Stimulated activated CD4-positive, alpha-beta T cell treated with anti-CD3 and anti-CD28 coated beads, Interleukin-1b, Interleukin-23, amount 100 ng/mL, for 1 hour (primary cell): ENCODE data around the gene DIP2C.
"Not testable (repeated sequence)": the region's sequence is repeated elsewhere in the genome, so short reads cannot be mapped to it uniquely, and the experiment has no call there.

Experiments
- DNase-seq, 2 donors: peaks; one replicate each; pipeline ENCODE4 v3.0.0-alpha.2; 2020; ENCODE audit warnings: low read depth in 2 of 2

The DIP2C gene

DNA sequence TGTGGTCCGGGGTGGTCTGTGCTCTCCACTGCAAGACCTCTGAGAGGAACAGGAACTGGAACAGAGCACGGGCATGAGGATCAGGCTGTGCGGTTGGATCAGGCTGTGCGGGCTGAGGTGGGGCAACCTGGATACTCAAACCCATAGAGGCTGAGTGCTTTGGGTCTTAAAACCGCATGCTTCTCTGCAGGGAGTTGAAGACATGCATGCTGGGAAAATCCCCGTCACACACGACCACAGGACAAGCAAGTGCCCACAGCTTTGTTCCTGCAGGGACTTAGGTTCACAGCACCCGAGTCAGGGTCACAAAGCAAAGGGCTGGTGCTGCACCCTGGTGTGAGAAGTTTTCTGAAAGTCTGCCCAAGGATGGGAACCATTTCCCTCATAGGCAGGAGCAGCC lies 333.0 kb downstream of the DIP2C start:
- DNase-seq = no peak

DNA sequence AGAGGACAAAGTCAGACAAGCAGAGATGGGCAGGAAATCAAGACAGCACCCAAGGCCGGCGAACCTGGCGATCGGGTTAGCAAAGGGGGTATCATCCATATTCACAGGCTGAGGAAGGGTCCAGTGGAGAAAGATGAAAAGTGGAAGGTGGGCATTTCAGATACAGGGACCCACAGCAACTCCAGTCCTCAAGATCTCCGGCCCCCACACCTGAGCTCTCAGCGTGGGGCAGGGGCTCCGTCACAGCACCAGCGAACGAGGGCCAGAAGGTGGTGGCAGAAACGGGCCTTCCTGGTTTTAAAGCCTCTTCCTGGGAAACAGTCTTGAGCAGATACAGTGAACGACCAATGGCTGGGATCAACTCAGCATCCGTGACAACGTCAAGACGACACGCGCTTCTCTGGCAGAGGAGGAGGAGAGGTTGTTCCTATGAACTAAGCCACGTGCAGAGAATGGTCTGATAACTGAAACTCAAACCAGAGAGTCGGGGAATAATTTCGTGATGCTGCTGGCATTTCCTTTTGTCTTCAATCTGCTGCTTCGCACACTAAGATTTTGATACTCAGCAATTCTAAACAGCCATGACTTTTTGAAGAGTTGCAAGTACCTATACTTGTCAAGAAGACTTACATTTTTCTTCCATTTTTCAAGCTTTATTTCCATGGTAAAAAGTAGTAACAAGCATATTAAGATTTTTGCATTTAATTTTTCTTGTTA lies 334.4 kb downstream of the DIP2C start:
- no peak for DNase-seq

DNA sequence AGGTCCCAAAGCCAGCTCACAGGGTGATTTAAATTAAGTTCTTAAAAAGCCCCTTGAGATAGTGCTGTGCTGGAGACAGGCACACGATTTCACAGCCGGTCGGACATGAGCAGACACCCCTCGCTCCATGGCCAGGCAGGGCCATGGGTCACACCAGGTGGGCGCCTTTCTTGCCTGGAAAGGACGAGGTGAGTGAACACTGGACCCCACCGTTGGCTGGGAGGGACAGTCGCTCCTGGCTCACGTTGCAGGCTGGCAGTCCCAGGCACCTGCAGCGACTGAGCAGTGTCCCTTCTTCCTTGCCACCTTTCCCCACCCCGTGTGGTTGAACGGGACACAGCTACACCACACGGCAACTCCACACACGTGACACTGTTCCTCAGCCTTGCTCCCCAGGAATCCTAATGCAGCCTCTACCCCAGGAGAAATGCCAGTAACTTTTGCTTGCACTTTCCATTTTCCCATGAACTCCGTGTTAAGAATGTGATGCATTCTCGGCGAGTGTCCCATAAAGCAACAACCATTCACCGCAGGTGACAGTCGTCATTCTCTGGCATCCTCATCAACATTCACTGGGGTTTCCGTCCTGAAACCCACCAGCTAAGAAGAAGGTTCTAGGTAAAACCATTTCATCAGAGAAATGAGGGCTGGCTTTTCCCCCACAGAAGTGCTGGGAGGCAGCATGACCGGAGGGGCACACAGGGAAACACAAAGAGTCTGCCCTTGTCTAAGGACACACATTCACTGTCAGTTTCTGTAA lies 336.8 kb downstream of the DIP2C start:
- DNase-seq = no peak

DNA sequence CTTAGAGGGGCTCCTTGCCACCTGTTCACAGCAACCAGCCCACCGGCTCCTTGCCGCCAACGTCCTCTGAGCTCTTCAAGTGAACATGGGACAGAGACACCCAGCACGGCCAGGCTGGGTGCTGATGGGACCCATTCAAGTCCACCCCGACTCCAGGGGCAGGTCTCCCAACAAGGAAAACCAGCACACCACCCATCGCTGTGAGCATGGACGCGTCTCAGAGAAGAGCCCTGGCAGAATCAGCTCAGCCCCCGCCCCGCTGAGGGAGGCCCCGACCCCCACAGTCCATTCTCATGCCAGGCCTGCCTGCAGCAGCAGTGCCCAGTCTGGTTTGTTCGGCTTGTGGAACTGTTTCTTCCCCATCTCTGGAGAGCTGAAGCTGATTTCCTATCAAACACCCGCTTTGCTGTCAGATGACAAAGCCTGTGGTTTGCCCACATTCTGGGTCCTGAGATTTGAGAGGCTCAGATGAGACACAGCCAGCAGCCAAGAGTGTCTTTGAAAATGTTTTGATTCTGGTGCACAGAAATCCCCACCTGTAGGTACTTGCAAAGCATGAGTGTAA lies 337.6 kb downstream of the DIP2C start:
- no peak for DNase-seq

DNA sequence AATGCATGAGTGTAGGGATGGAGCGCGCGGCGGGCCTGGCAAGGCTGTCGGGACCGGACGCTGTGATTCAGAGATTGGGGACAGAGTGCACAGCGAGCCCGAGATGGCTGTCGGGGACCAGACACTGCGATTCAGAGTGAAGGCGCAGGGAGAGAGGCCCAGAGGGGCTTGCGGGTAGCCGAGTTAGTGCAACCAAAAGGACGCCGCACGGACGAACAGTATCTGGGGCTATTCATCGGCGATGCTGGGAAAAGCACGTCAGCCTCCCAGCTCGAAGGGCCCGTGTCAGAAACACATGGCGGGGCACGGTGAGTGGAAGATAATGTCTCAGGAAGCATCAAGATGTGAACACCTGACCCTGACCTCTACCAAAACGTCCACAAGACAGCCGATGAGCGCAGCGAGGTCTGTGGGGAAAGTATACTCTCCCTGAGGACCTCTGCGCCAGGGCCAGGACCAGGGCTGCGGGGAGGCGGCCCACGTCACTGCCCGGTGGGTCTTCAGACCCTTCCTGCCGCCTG lies 338.4 kb downstream of the DIP2C start:
- DNase-seq = no peak

DNA sequence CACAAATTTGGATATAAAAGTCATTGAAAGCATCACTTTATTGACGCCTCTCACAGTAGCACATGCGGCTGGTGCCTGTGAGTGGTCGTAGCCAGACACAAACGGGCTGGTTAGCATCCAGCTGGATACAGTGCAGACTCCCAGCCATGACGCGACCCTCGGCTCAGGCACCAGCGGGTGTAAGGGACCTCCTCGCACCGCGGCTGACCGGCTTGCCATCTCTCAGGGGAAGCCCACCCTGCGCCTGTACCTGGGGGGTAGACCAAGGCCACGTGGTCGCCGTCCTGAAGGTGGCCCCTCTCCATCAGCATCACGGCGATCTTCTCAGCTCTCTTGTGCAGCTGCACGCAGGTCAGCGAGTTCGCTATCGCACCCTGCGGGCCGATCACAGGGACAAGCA lies 340.4 kb downstream of the DIP2C start:
- DNase-seq = no peak

DNA sequence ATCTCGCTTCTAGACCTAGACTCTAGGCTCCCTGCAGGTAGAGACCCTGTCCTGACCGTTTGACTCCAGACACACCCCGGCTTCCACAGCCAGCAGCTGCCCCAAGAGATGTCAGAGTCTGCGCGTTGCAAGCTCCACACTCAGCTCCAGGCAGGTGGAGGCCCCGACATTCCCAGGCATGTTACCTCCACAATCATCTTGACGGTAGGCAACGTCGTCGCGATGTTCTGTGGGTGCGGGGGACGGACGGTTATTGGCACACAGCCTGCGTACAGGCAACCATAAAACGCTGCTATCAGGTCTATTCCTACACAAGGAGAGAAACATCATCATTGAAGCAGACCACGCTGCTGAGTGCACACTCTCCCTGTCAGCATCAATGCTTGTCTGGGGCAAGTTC lies 341.0 kb downstream of the DIP2C start:
- DNase-seq = no peak

DNA sequence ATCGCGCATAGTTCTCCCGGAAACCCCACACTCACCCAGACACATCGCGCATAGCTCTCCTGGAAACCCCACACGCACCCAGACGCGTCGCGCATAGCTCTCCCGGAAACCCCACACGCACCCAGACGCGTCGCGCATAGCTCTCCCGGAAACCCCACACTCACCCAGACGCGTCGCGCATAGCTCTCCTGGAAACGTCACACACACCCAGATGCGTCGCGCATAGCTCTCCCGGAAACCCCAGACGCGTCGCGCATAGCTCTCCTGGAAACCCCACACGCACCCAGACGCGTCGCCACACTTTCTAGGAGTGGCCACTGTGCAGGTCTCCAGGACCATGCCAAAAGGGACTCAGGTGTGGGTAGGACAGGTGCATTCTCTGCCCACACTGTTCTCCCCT lies 341.7 kb downstream of the DIP2C start:
- not testable (repeated sequence) for DNase-seq

DNA sequence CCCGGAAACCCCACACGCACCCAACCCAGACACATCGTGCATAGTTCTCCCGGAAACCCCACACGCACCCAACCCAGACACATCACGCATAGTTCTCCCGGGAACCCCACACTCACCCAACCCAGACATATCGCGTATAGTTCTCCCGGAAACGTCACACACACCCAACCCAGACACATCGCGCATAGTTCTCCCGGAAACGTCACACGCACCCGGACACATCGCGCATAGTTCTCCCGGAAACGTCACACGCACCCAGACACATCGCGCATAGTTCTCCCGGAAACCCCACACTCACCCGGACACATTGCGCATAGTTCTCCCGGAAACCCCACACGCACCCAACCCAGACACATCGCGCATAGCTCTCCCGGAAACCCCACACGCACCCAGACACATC lies 342.3 kb downstream of the DIP2C start:
- not testable (repeated sequence) for DNase-seq

DNA sequence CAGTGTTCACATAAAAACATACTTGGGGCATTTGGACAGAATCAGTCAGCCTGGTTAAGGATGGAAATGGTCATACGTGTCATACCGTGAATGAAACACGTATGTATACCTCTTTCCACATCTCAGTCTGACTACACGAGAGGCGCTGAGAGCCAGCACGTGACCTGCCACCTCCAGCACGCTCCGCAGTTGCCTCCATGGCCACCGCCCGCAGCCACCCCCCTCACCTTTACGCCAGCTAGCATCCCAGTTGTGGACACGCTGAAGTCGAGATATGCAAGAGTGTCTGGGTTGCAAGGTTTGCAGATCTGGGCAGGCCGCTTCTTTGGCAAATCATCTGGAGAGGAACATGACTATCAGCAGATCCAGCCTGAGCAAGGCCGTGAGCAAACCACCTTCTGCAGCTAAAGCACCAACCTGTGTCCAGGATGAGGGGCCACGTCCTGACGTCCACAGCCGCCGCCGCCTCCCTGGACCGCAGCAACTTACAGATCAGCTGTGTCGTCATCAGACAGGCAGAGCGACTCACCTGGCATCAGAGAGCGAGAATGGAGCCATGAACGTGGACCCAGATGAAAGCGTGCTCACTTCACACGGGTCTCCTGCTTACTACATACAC lies 344.8 kb downstream of the DIP2C start:
- no peak for DNase-seq

DNA sequence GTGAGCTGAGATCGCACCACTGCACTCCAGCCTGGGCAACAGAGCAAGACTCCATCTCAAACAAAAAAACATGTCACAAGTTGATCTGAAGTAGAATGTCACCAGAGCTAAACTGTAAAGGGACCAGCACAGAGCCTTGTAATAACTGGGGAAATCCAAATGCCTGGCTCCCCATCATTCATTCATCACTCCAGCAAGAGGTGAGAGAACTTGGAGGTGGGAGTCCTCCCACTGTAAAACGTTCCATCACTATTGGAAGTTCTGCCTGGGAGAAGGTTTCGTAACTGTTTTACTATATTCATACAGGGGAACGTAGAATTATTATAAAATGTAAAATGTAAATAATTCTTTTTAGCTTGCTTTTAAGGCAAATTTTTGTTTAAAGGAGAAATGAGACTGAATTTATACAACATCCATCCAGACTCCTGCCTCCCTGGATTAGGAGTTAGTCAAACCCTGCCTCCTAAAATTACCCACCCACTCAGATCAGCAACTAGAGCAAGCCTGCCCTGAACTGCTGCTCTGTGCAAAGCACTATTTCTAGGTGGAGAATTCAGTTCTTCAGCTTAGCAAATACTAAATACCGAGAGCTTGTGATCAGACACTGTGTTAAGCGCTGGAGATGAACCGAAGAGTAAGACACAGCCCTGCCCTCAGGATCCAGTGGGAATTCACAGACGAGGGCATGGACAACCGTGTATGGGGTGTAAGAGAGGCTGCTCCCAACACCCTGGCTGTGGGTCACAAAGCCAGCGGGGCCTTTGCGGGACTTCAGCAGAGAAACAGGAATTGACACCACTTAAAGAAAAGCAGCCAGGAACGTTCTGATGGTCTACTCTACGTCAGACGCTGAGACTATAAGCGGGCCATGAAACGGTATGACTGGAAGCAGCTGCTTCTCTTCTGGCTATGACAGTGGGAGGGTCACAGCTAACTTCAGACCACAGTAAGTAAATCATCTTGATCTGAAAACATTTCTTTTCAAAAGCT lies 345.9 kb downstream of the DIP2C start:
- no peak for DNase-seq

DNA sequence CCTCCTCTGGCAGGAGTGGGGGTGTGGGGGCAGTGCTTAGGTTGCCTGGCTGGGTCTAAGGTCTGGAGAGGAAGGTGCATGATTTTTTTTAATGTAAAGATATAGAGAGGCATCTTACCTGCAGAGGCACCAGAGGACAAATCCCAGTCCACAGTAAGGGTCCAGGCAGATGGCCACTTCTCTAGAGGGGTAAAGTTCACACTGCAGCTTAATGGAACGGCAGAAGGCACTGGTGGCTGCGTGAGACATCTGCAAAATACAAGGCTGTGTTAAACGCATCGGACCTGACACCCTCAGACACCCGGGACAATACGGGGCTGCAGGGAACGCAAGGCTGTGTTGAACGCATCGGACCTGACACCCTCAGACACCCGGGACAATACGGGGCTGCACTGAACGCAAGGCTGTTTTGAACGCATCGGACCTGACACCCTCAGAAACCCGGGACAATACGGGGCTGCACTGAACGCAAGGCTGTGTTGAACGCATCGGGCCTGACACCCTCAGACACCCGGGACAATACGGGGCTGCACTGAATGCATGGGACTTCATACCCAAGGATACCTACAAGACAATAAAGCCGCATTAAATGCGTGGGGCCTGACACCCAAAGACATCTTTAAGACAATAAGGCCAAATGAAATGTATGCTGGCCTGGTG lies 348.3 kb downstream of the DIP2C start:
- DNase-seq = no peak

DNA sequence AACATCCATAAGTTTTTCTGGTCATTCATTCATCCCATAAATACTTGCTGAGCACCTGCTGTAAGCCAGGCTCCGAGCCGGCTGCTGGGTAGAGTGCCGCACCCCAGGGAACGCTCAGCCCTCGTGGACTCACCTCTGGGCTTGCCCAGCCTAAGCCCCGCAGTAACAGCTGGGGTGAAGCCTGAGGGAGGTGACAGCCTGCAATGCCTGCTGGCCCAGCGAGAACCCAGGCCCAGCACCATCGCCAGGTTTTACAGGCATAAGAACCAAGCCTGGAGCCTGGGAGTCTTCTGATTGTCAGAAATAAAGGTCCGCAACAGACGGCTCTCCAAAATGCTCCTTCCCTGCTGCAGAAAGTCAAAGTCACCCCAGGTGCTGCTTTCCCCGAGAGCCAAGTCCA lies 348.8 kb downstream of the DIP2C start:
- DNase-seq = no peak

DNA sequence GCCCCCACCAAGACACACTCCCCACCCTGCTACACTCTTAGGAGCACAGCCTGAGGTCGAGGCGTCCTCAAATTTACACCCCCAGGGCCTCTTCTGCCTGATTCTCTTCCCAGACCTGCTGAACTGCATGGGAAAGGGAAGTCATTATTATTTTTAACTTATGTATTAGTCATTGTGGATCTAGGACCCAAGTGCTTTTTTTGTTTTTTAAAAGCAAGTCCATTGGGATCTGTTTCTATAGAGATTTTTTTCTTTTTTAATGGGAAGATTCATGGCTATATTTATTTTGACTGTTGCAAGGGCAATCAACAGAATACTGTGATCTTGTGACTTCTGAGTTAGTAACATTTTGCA lies 350.5 kb downstream of the DIP2C start:
- no peak for DNase-seq

DNA sequence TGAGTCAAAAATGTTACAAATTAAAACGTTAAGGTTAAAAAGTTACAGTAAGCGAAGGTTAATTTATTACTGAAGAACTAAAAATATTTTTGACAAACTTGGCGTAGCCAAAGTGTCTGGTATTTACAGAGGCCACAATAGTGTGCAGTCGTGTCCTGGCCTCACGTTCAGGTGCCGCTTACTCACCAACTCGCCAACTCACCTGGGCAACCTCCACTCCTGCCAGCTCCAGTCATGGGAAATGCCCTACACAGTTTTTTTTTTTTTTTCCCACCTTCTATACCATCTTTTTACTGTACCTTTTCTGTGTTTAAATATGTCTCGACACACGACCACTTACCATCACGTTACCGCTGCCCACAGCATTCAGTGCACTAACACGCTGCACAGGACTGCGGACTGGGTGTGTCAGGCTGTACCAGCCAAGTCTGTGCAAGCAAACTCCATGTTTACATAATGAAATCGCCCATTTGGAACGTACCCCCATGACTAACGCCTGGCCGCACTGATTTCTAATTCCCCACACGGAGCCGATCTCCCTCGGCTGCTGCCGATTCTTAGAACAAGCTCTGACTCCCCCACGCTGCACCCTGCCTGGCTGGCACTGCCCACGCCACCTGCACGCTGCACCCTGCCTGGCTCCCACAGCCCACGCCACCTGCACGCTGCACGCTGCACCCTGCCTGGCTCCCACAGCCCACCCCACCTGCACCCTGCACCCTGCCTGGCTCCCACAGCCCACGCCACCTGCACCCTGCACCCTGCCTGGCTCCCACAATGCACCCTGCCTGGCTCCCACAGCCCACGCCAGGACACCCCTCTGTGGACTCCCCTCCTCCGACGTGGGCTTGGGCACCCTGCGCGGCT lies 351.1 kb downstream of the DIP2C start:
- no peak for DNase-seq

DNA sequence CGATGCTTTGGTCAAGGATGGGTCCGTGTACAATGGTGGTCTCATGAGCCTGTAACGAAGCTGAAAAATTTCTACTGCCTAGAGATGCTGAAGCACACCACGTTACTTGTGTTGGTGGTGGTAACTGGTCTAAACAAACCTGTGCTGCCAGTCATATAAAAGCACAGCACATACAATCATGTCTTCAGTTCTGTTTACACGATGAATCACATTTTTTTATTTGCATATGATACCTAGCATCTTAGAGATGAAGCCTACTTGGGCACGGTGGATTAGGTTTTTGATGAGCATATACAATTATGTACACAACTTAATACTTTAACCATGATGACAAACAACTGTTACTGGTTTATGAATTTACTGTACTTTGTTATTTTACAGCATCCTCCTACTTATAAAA lies 353.2 kb downstream of the DIP2C start:
- no peak for DNase-seq

DNA sequence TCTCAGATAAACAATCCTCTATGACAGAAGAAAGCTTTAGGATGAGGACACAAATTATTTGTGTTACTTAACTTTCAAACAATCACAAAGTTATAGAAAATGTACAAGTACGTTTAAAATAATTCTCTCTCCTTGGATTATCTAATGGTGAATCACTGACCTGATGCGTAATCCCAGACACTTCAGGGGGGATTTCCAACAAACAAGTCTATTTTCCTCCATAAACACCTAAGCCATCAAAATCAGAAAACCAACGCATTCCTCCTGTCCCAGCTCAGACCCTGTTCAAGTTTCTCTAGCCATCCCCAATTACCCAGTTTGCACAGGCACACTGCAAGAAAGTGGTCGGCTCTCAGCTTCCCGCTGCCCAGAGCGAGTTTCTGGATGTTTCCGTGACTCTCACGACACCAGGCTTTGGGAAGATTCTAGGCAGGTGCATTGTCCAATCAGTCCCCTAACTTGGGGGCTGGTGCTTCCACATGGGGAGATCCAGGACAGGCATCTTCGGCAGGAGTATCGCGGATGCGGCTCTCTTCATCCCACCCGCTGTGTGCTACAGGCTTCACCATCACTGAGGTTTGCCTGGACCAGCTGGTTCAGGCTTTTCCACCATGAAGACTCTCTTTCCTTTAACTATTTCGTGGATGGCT lies 354.2 kb downstream of the DIP2C start:
- DNase-seq = no peak

DNA sequence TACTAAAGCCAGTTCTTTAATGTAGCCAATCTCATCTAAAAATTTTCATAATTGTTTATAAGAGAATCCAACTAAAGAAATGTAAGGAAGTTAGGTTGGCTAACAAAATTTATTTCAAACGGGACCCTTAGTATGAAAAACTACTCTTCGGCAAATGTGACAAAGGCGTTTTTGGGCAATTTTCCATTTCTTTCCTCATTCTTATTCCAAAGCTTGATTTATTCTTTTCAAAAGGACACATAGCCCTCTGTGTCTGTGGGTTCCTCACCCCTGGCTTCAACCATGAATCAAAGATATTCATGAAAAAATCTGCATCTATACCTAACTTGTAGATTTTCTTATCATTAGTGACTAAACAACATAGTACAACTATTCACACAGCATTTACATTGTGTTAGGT lies 358.3 kb downstream of the DIP2C start:
- no peak for DNase-seq

DNA sequence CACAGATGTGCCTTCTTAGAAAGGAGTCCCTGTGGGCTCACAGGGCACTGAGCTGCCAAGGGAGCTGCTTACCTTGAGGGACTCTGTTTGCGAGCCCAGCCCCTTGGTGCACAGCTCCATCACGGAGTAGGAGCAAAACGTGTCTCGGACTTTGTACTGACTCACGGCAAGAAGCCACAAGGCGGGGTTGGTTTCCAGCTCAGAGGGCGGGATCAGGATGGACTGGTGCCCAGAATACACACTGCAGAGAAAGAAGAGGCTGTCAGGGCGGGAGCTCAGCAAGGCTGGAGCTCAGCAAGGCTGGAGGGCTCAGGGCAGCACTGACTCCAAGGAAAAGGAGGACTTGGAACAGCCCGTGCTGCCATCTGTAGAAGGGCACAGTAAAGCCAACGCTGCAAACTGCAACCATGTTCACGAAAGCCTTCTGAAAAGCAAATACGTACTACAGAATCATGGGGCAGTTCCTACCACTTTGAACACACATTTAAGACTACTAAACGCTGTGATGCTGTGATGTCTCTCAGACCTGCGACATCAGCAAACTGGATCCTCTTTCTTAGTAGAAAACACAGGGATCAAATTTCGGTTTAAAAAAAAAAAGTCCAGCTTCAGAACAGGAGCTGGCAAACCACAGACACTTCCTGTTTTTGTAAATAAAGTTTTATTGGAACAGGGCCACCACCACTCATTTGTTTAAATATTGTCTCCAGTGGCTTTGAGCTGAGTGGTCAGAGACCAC lies 359.9 kb downstream of the DIP2C start:
- DNase-seq = no peak
